SK-N-SH (cell line): Measurements from ENCODE around the gene NAV2. TPM values are rescaled to one million over a fixed set of nuclear protein-coding genes. Genes with fewer than 3 reads are reported as not detected.
"Not testable (repeated sequence)": the region's sequence is repeated elsewhere in the genome, so short reads cannot be mapped to it uniquely, and the experiment has no call there.

ENCODE experiments used
- CTCF ChIA-PET: fragments of 300-600, 350-600 bp; formaldehyde crosslinking; extraction: SDS; loops from one replicate; lab custom pipeline; 2021; lab: Yijun Ruan, JAX
- POLR2A ChIA-PET: fragments of 350-600 bp; sonication (Branson Sonifier 250); formaldehyde crosslinking; extraction: SDS; loops from one replicate; lab custom pipeline; 2020; ENCODE audit warnings: antibody characterized with exemption, inconsistent platforms; lab: Yijun Ruan, JAX
- DNase-seq: peaks from one replicate; pipeline ENCODE4 v3.0.0; 2012
- H2AFZ ChIP-seq: fragments of 200-600 bp; sonication (generic); 2 replicates; pipeline ENCODE4 v1.8.1; 2016; ENCODE audit warnings: antibody characterized with exemption, mild to moderate bottlenecking, low read depth
- H3F3A ChIP-seq: fragments of 200-600 bp; sonication (generic); replicated peaks from 2 replicates; pipeline ENCODE3; 2016; ENCODE audit warnings: antibody characterized with exemption, mild to moderate bottlenecking; ENCODE audit not compliant: insufficient read depth
- H3K27ac ChIP-seq, 2 experiments: fragments of 200-500 bp in 1 of 2; fragments of 200-600 bp in 1 of 2; sonication (Bioruptor generic) in 1 of 2; sonication (generic), shearing (Covaris generic) in 1 of 2; 2 replicates each; pipeline versions ENCODE4 v1.5.1 to v1.6.1; 2014 to 2016; ENCODE audit warnings: low read depth in 2 of 2, inconsistent platforms in 1 of 2, low read length in 1 of 2, mild to moderate bottlenecking in 1 of 2, mixed read lengths in 1 of 2
- H3K27me3 ChIP-seq: fragments of 200-600 bp; sonication (generic), shearing (Covaris generic); 2 replicates; pipeline ENCODE4 v1.6.1; 2016; ENCODE audit warnings: mixed run types; ENCODE audit not compliant: insufficient read depth
- H3K36me3 ChIP-seq, 2 experiments: fragments of 200-500 bp in 1 of 2; fragments of 200-600 bp in 1 of 2; sonication (Bioruptor generic) in 1 of 2; sonication (generic) in 1 of 2; replicated peaks in 1 of 2; 2 replicates each; pipeline versions ENCODE3 to v1.5.1; 2014 to 2016; ENCODE audit warnings: low read length in 1 of 2, mild to moderate bottlenecking in 1 of 2; ENCODE audit not compliant: insufficient read depth in 2 of 2, control insufficient read depth in 1 of 2
- H3K4me1 ChIP-seq, 2 experiments: fragments of 200-500 bp in 1 of 2; fragments of 200-600 bp in 1 of 2; sonication (Bioruptor generic) in 1 of 2; sonication (generic), shearing (Covaris generic) in 1 of 2; 2 replicates each; pipeline versions ENCODE4 v1.5.1 to v1.6.1; 2014 to 2016; ENCODE audit warnings: low read depth in 1 of 2, low read length in 1 of 2, mixed run types in 1 of 2; ENCODE audit not compliant: insufficient read depth in 2 of 2, control insufficient read depth in 1 of 2
- H3K4me2 ChIP-seq: fragments of 200-600 bp; sonication (generic), shearing (Covaris generic); 2 replicates; pipeline ENCODE4 v1.6.1; 2017; ENCODE audit warnings: mixed run types
- H3K4me3 ChIP-seq, 2 experiments: fragments of 200-500 bp in 1 of 2; fragments of 200-600 bp in 1 of 2; sonication (Bioruptor generic) in 1 of 2; sonication (generic), shearing (Covaris generic) in 1 of 2; 2 replicates each; pipeline versions ENCODE4 v1.5.1 to v1.8.1; 2014 to 2016; ENCODE audit warnings: low read depth in 2 of 2, inconsistent platforms in 1 of 2, low read length in 1 of 2, mild to moderate bottlenecking in 1 of 2, mixed read lengths in 1 of 2, moderate library complexity in 1 of 2
- H3K79me2 ChIP-seq: fragments of 200-600 bp; sonication (generic); 2 replicates; pipeline ENCODE4 v1.8.1; 2017; ENCODE audit warnings: mild to moderate bottlenecking; ENCODE audit not compliant: insufficient read depth
- H3K9ac ChIP-seq: fragments of 200-600 bp; sonication (generic); 2 replicates; pipeline ENCODE4 v1.6.1; 2017; ENCODE audit warnings: mixed run types
- H3K9me2 ChIP-seq: fragments of 200-600 bp; sonication (generic); 2 replicates; pipeline ENCODE4 v1.6.1; 2017; ENCODE audit warnings: mixed run types
- H3K9me3 ChIP-seq: fragments of 200-600 bp; sonication (generic); 2 replicates; pipeline ENCODE4 v1.6.1; 2017; ENCODE audit warnings: mixed run types, mild to moderate bottlenecking, moderate library complexity
- H4K20me1 ChIP-seq: fragments of 200-600 bp; sonication (generic); 2 replicates; pipeline ENCODE4 v1.6.1; 2017; ENCODE audit warnings: mild to moderate bottlenecking, mixed run types; ENCODE audit not compliant: insufficient read depth
- CHD2 ChIP-seq: fragments of 150-350 bp; IDR thresholded peaks from 2 replicates; pipeline ENCODE4 v1.6.1; 2018; ENCODE audit warnings: low read length; ENCODE audit not compliant: partially characterized antibody
- EZH2phosphoT487 ChIP-seq: fragments of 200-600 bp; sonication (generic); IDR thresholded peaks from 2 replicates; pipeline ENCODE4 v1.6.1; 2017; ENCODE audit warnings: low read depth, mixed run types, mild to moderate bottlenecking, antibody characterized with exemption, moderate library complexity, borderline replicate concordance
- GATA2 ChIP-seq: sonication (generic); formaldehyde crosslinking; IDR thresholded peaks from 2 replicates; pipeline ENCODE4 v1.5.0; 2020; ENCODE audit warnings: mild to moderate bottlenecking, missing genetic modification reagents
- PBX3 ChIP-seq: IDR thresholded peaks from 2 replicates; pipeline ENCODE4; 2012
- POLR2AphosphoS5 ChIP-seq: IDR thresholded peaks from 2 replicates; pipeline ENCODE4 v1.6.1; 2012; ENCODE audit warnings: low read depth, low read length
- RAD21 ChIP-seq: IDR thresholded peaks from 2 replicates; pipeline ENCODE4 v1.6.1; 2012; ENCODE audit warnings: mild to moderate bottlenecking, low read length
- REST ChIP-seq: IDR thresholded peaks from 2 replicates; pipeline ENCODE4 v1.6.1; 2012; ENCODE audit warnings: mild to moderate bottlenecking, low read depth, low read length, moderate library complexity
- RFX5 ChIP-seq: IDR thresholded peaks from 2 replicates; pipeline ENCODE4 v1.6.1; 2012; ENCODE audit warnings: mild to moderate bottlenecking, improper control_type of control experiment, low read length
- SIN3A ChIP-seq: IDR thresholded peaks from 2 replicates; pipeline ENCODE4 v1.6.1; 2012; ENCODE audit warnings: low read depth, mild to moderate bottlenecking, low read length, moderate library complexity, borderline replicate concordance
- SMC3 ChIP-seq: IDR thresholded peaks from 2 replicates; pipeline ENCODE4 v1.6.1; 2012; ENCODE audit warnings: low read depth, low read length, improper control_type of control experiment
- TAF1 ChIP-seq: IDR thresholded peaks from 2 replicates; pipeline ENCODE4 v1.6.1; 2012; ENCODE audit warnings: low read depth, mild to moderate bottlenecking, low read length, moderate library complexity, borderline replicate concordance
- TEAD4 ChIP-seq: IDR thresholded peaks from 2 replicates; pipeline ENCODE4 v1.4.0; 2012; ENCODE audit warnings: mild to moderate bottlenecking, borderline replicate concordance; ENCODE audit not compliant: insufficient read depth
- USF2 ChIP-seq: fragments of 150-350 bp; IDR thresholded peaks from 2 replicates; pipeline ENCODE4 v1.6.1; 2017; ENCODE audit warnings: antibody characterized with exemption, low read length, low read depth, borderline replicate concordance
- YY1 ChIP-seq: IDR thresholded peaks from 2 replicates; pipeline ENCODE4 v1.4.0; 2012; ENCODE audit warnings: low read depth, mild to moderate bottlenecking
- ZBTB33 ChIP-seq: IDR thresholded peaks from 2 replicates; pipeline ENCODE4 v1.4.0; 2012; ENCODE audit warnings: low read depth, borderline replicate concordance
- WGBS: methylation state at CpG from one replicate; pipeline ENCODE4 v1.1.6; 2017; ENCODE audit warnings: low lambda C conversion rate; 5-methylcytosine and 5-hydroxymethylcytosine counted together
- polyA plus RNA-seq, 3 experiments: library from polyadenylated mRNA; depleted of rRNA; stranded (reverse); fragments of >200 nt; gene quantifications; 2 replicates each; pipeline ENCODE4 v1.2.3, GENCODE V29; 2012

Gene NAV2
- polyA plus RNA-seq, 1 of the 3 experiments (the other 2 are of a cell fraction): 26.2 TPM

GRCh38 chr11:20081336-20081735 is 368.7 kb downstream of the NAV2 start:
- WGBS: over 99% methylated on average over 4 of the region's 4 CpGs

GRCh38 chr11:20083877-20084276 is 371.2 kb downstream of the NAV2 start:
- WGBS: 96% methylated on average over 3 of the region's 3 CpGs
- H3K79me2 ChIP-seq: peaks cover 13% of the 10 kb centered on the region; the same call in 1 of the 2 replicates
- H3K9me2 ChIP-seq, H3K4me3 ChIP-seq, H2AFZ ChIP-seq, H3K4me2 ChIP-seq, H3K27me3 ChIP-seq, H3K4me1 ChIP-seq, H4K20me1 ChIP-seq, DNase-seq, H3K9ac ChIP-seq, H3K27ac ChIP-seq, POLR2A ChIA-PET, H3K9me3 ChIP-seq: not testable (repeated sequence)
- peaks cover 14% of the 10 kb centered on the region for H3F3A ChIP-seq
- CTCF ChIA-PET: interaction anchor here (1.2 kb wide), 1 partner anchor 27 kb away, joined by 3 read pairs; no protein-coding TSS in a partner anchor
- peaks cover 85 to 90% of the 10 kb centered on the region in 2 experiments for H3K36me3 ChIP-seq

More at GRCh38 chr11:20081336-20081735, 368.7 kb downstream of the NAV2 start:
- Histone ChIP-seq H3K27ac (peak overlapping the region in 1 of 2 experiments; percentile 12; a peak in 1 of 4 replicates), H4K20me1 (no peaks in the 10 kb centered on the region), H3K4me2 (no peak overlapping the region), H3K9ac (no peak overlapping the region), H3K9me3 (no peaks in the 10 kb centered on the region), H3K4me1 (no peaks in the 10 kb centered on the region), H3K79me2 (peaks cover 15% of the 10 kb centered on the region; the same call in 1 of the 2 replicates), H3K4me3 (no peak overlapping the region), H3K36me3 (peaks cover 93 to 94% of the 10 kb centered on the region in 2 experiments), H3K9me2 (no peaks in the 10 kb centered on the region)
- ChIA-PET CTCF (interaction anchor here (1.2 kb wide), 1 partner anchor 10 kb away, joined by 4 read pairs; no protein-coding TSS in a partner anchor), POLR2A (no interaction called here)
- TF ChIP-seq CHD2 (no peak), YY1 (no peak), RAD21 (no peak), TAF1 (no peak), GATA2 (CRISPR knock-in tag) (no peak), POLR2AphosphoS5 (no peak), EZH2phosphoT487 (no peak), PBX3 (no peak), TEAD4 (no peak), SMC3 (no peak), ZBTB33 (no peak), RFX5 (no peak), REST (no peak), SIN3A (no peak), USF2 (no peak)
- TF ChIP-seq, all 33 proteins: peak for 0
- Histone ChIP-seq H2AFZ (no peak overlapping the region), H3K27me3 (no peaks in the 10 kb centered on the region), H3F3A (peaks cover 2% of the 10 kb centered on the region)
- DNase-seq: no peak
